PC-3 (cell line): ENCODE measurements around the gene HNRNPM.

Experiments used
- CTCF ChIP-seq: fragments of 300-600 bp; sonication (generic); conservative IDR thresholded peaks from 2 replicates; pipeline ENCODE4 v1.5.1; 2017; ENCODE audit warnings: antibody characterized with exemption, low read depth, mild to moderate bottlenecking, low read length
- EZH2 ChIP-seq: fragments of 300-600 bp; sonication (generic); IDR thresholded peaks from one replicate; pipeline ENCODE4 v1.6.1; 2017; ENCODE audit warnings: antibody characterized with exemption, mild to moderate bottlenecking, low read length; ENCODE audit not compliant: unreplicated experiment
- EZH2phosphoT487 ChIP-seq: fragments of 300-600 bp; sonication (generic); IDR thresholded peaks from 2 replicates; pipeline ENCODE4 v1.6.1; 2018; ENCODE audit warnings: mild to moderate bottlenecking, antibody characterized with exemption, low read length, borderline replicate concordance

- TF ChIP-seq CTCF (no peak), EZH2 (no peak), EZH2phosphoT487 (no peak)
Observed at GRCh38 chr19:8494158-8494557, 49.4 kb downstream of the HNRNPM start.
